ENCODE data around the gene RELL1.

- no peak for TF ChIP-seq POLR2A (IDR thresholded peaks at IDR 0.05)
- TF ChIP-seq CTCF (IDR thresholded peaks at IDR 0.05): no peak
Observed at GRCh38 chr4:37635155-37635554, 51.0 kb downstream of the RELL1 start.
